ENCODE measurements around the gene CDK18.

GRCh38 chr1:205520709-205521108 lies 16.2 kb downstream of the CDK18 start:
- TF ChIP-seq, protein P1, sequence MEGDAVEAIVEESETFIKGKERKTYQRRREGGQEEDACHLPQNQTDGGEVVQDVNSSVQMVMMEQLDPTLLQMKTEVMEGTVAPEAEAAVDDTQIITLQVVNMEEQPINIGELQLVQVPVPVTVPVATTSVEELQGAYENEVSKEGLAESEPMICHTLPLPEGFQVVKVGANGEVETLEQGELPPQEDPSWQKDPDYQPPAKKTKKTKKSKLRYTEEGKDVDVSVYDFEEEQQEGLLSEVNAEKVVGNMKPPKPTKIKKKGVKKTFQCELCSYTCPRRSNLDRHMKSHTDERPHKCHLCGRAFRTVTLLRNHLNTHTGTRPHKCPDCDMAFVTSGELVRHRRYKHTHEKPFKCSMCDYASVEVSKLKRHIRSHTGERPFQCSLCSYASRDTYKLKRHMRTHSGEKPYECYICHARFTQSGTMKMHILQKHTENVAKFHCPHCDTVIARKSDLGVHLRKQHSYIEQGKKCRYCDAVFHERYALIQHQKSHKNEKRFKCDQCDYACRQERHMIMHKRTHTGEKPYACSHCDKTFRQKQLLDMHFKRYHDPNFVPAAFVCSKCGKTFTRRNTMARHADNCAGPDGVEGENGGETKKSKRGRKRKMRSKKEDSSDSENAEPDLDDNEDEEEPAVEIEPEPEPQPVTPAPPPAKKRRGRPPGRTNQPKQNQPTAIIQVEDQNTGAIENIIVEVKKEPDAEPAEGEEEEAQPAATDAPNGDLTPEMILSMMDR (IDR thresholded peaks at IDR 0.05; ENCODE audit: low read length): no peak
- TF ChIP-seq EZH2 (optimal IDR thresholded peaks at IDR 0.05; ENCODE audit: low read depth, low read length): no peak
